HCT116 (cell line): ENCODE data around the gene APBB2. TPM values are rescaled to one million over a fixed set of nuclear protein-coding genes. Genes with fewer than 3 reads are reported as not detected.

Experiments
- ATAC-seq: fragments of 200-7000 bp; cut with Tn5 transposase; 2 replicates; pipeline ENCODE4 v1.9.1; 2020; ENCODE audit warnings: mild to moderate bottlenecking, moderate library complexity
- BruUV-seq: library from RNA; stranded (reverse); fragments of 400-500 nt; replicated peaks from 2 replicates; lab custom pipeline; 2021; lab: Mats Ljungman, UMichigan
- CTCF ChIA-PET: fragments of 300-600 bp; sonication (Branson Sonifier 250); formaldehyde crosslinking; loops from one replicate; lab custom pipeline; 2021; ENCODE audit warnings: antibody characterized with exemption; lab: Charles Lee
- POLR2A ChIA-PET: fragments of 300-600, 350-600 bp; sonication (Branson Sonifier 250); formaldehyde crosslinking; loops from one replicate; lab custom pipeline; 2021; ENCODE audit warnings: antibody characterized with exemption; lab: Charles Lee
- RAD21 ChIA-PET, 2 experiments: fragments of 300-600 bp; sonication (Branson Sonifier 250); formaldehyde crosslinking; loops; one replicate each; lab custom pipeline; 2023; ENCODE audit warnings: low total read pairs in 2 of 2; ENCODE audit not compliant: uncharacterized antibody in 2 of 2, unreplicated experiment in 2 of 2, low non-redundant PET in 1 of 2; lab: Charles Lee
- DNase-seq: peaks from one replicate; pipeline ENCODE4 v3.0.0-alpha.2; 2010; ENCODE audit warnings: low read depth, low spot score
- H2AFZ ChIP-seq: fragments of 200-600 bp; shearing (Covaris generic), sonication (generic); 2 replicates; pipeline ENCODE4 v1.6.1; 2017; ENCODE audit warnings: low read depth, mixed run types, mixed read lengths, antibody characterized with exemption, low read length; ENCODE audit not compliant: poor library complexity, severe bottlenecking
- H3K27ac ChIP-seq: 2 replicates; pipeline ENCODE4 v1.5.1; 2012; ENCODE audit warnings: low read depth, low read length
- H3K27me3 ChIP-seq: fragments of 200-600 bp; sonication (generic); 2 replicates; pipeline ENCODE4 v1.6.1; 2016; ENCODE audit warnings: mixed run types, low read length, mixed read lengths; ENCODE audit not compliant: insufficient read depth
- H3K36me3 ChIP-seq, 2 experiments: fragments of 200-500 bp in 1 of 2; fragments of 200-600 bp in 1 of 2; sonication (Bioruptor generic) in 1 of 2; sonication (generic) in 1 of 2; 2 replicates each; pipeline versions ENCODE4 v1.5.1 to v1.6.1; 2014 to 2016; ENCODE audit warnings: low read length in 2 of 2, inconsistent platforms in 1 of 2, mixed read lengths in 1 of 2, mixed run types in 1 of 2; ENCODE audit not compliant: insufficient read depth in 2 of 2, control insufficient read depth in 1 of 2
- H3K4me1 ChIP-seq, 2 experiments: fragments of 200-600 bp in 1 of 2; sonication (generic) in 1 of 2; 2 replicates each; pipeline versions ENCODE4 v1.5.1 to v1.6.1; 2012 to 2017; ENCODE audit warnings: low read length in 2 of 2, inconsistent platforms in 1 of 2, mild to moderate bottlenecking in 1 of 2, mixed read lengths in 1 of 2, mixed run types in 1 of 2, moderate library complexity in 1 of 2; ENCODE audit not compliant: insufficient read depth in 2 of 2, control insufficient read depth in 1 of 2
- H3K4me2 ChIP-seq: fragments of 200-600 bp; sonication (generic); 2 replicates; pipeline ENCODE4 v1.6.1; 2017; ENCODE audit warnings: mixed run types, low read length, mixed read lengths
- H3K4me3 ChIP-seq, 2 experiments: fragments of 200-600 bp in 1 of 2; sonication (generic) in 1 of 2; replicated peaks in 1 of 2; 2 replicates each; pipeline ENCODE4 v1.5.1; 2011 to 2016; ENCODE audit warnings: low read length in 2 of 2, control low read depth in 1 of 2, low read depth in 1 of 2, mild to moderate bottlenecking in 1 of 2, mixed read lengths in 1 of 2, mixed run types in 1 of 2
- H3K79me2 ChIP-seq: fragments of 200-600 bp; sonication (generic); 2 replicates; pipeline ENCODE4 v1.6.1; 2017; ENCODE audit warnings: mild to moderate bottlenecking, mixed run types, low read length, moderate library complexity, mixed read lengths; ENCODE audit not compliant: insufficient read depth
- H3K9ac ChIP-seq: fragments of 200-600 bp; sonication (generic); 2 replicates; pipeline ENCODE4 v1.6.1; 2016; ENCODE audit warnings: low read length, mixed read lengths
- H3K9me2 ChIP-seq: fragments of 200-600 bp; sonication (generic), shearing (Covaris generic); 2 replicates; pipeline ENCODE4 v1.6.1; 2017; ENCODE audit warnings: mixed run types, mild to moderate bottlenecking, moderate library complexity; ENCODE audit not compliant: insufficient read depth
- H3K9me3 ChIP-seq, 2 experiments: fragments of 200-500 bp in 1 of 2; fragments of 200-600 bp in 1 of 2; sonication (Bioruptor generic) in 1 of 2; sonication (generic) in 1 of 2; 2 replicates each; pipeline ENCODE4 v1.6.1; 2014 to 2017; ENCODE audit warnings: low read length in 2 of 2, mixed read lengths in 2 of 2, inconsistent platforms in 1 of 2, low read depth in 1 of 2, mild to moderate bottlenecking in 1 of 2, mixed run types in 1 of 2, moderate library complexity in 1 of 2; ENCODE audit not compliant: control insufficient read depth in 1 of 2, insufficient read depth in 1 of 2
- H4K20me1 ChIP-seq: fragments of 200-600 bp; sonication (generic), shearing (Covaris generic); 2 replicates; pipeline ENCODE4 v1.6.1; 2017; ENCODE audit warnings: mixed run types, mild to moderate bottlenecking, moderate library complexity; ENCODE audit not compliant: insufficient read depth
- SP1 ChIP-seq: IDR thresholded peaks from 2 replicates; pipeline ENCODE4 v1.6.1; 2012; ENCODE audit warnings: low read depth
- YY1 ChIP-seq: IDR thresholded peaks from 2 replicates; pipeline ENCODE4 v1.6.1; 2011; ENCODE audit warnings: low read length, low read depth, moderate library complexity, mild to moderate bottlenecking; ENCODE audit not compliant: insufficient replicate concordance; ENCODE audit errors: extremely low read depth
- intact Hi-C: fragments of 100-400 bp; cut with micrococcal nuclease; formaldehyde crosslinking; loops from 2 replicates; pipeline ENCODE4 v1.10.0; 2022
- total RNA-seq: library from RNA; stranded (reverse); gene quantifications from one replicate; pipeline ENCODE4 v1.2.1, GENCODE V29; 2021; ENCODE audit not compliant: unreplicated experiment
- TF ChIP-seq, protein P1 (sequence below), 3 experiments: fragments of 200-600 bp in 1 of 3; sonication (generic) in 1 of 3; IDR thresholded peaks in 2 of 3; conservative IDR thresholded peaks in 1 of 3; 2 replicates each; pipeline ENCODE4 v1.5.1; 2012 to 2017; ENCODE audit warnings: low read depth in 2 of 3, low read length in 2 of 3, antibody characterized with exemption in 1 of 3, borderline replicate concordance in 1 of 3, control low read depth in 1 of 3, mild to moderate bottlenecking in 1 of 3, mixed read lengths in 1 of 3, mixed run types in 1 of 3, moderate library complexity in 1 of 3; ENCODE audit not compliant: insufficient read depth in 1 of 3
- TF ChIP-seq, protein P2 (sequence below): IDR thresholded peaks from 2 replicates; pipeline ENCODE4 v1.6.1; 2012

The APBB2 gene
- total RNA-seq, 1 experiment from 2014 or later: 72.5 TPM

DNA sequence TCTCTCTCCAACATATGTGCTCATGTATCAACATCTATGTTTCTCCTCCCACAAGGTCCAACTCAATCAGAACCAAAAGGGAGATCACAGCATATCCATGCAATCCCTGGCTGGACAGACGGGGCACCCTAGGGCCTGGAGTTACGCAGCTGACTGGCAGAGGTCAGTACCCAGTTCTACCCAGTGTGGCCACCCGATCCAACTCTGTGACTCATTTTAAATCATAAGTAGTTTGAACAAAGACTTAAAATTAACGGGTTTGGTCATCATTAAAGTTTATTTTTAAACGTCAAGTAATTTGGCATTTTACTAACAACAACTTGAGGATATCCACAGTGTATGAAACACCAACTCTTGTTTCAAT is 59.5 kb downstream of the APBB2 start:
- Histone ChIP-seq H3K9me3 (no peaks in the 10 kb centered on the region), H3K79me2 (peaks cover 98% of the 10 kb centered on the region), H2AFZ (no peak overlapping the region), H3K9ac (peak overlapping the region; percentile 55), H4K20me1 (no peaks in the 10 kb centered on the region), H3K27ac (peak overlapping the region; percentile 55; the same call in 1 of the 2 replicates), H3K4me1 (peaks cover 69 to 92% of the 10 kb centered on the region in 2 experiments), H3K9me2 (no peaks in the 10 kb centered on the region), H3K27me3 (no peaks in the 10 kb centered on the region), H3K4me3 (peak overlapping the region in 1 of 2 experiments; percentile 27; a peak in 2 of 4 replicates), H3K36me3 (no peaks in the 10 kb centered on the region), H3K4me2 (peak overlapping the region; percentile 69)
- RAD21 ChIA-PET: no interaction called here
- CTCF ChIA-PET: no interaction called here
- intact Hi-C loops: no loop called here
- peak; percentile 12; the same call in 1 of the 2 replicates for TF ChIP-seq SP1
- TF ChIP-seq, protein P1, sequence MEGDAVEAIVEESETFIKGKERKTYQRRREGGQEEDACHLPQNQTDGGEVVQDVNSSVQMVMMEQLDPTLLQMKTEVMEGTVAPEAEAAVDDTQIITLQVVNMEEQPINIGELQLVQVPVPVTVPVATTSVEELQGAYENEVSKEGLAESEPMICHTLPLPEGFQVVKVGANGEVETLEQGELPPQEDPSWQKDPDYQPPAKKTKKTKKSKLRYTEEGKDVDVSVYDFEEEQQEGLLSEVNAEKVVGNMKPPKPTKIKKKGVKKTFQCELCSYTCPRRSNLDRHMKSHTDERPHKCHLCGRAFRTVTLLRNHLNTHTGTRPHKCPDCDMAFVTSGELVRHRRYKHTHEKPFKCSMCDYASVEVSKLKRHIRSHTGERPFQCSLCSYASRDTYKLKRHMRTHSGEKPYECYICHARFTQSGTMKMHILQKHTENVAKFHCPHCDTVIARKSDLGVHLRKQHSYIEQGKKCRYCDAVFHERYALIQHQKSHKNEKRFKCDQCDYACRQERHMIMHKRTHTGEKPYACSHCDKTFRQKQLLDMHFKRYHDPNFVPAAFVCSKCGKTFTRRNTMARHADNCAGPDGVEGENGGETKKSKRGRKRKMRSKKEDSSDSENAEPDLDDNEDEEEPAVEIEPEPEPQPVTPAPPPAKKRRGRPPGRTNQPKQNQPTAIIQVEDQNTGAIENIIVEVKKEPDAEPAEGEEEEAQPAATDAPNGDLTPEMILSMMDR (IDR thresholded peaks at IDR 0.05 in 2 of 3, conservative IDR thresholded peaks at IDR 0.05 in 1 of 3; ENCODE audit: borderline replicate concordance in 1 of 3, insufficient read depth in 1 of 3, low read depth in 2 of 3, low read length in 2 of 3): peak in 1 of 3 experiments; percentile 26; a peak in 2 of 6 replicates
- TF ChIP-seq YY1: no peak
- TF ChIP-seq, protein P2, sequence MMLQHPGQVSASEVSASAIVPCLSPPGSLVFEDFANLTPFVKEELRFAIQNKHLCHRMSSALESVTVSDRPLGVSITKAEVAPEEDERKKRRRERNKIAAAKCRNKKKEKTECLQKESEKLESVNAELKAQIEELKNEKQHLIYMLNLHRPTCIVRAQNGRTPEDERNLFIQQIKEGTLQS: no peak
- DNase-seq (no peak), ATAC-seq (peak; percentile 78)
- BruUV-seq: no TSS peak
- POLR2A ChIA-PET: no interaction called here
